Panc1 (cell line): ENCODE data around the gene TMEM128.

Experiments used
- POLR2AphosphoS5 ChIP-seq: IDR thresholded peaks from 2 replicates; pipeline ENCODE4 v1.6.1; 2012; ENCODE audit warnings: mild to moderate bottlenecking, low read depth, low read length, moderate library complexity
- TCF7L2 ChIP-seq: IDR thresholded peaks from 2 replicates; pipeline ENCODE4 v1.6.1; 2011; ENCODE audit warnings: mild to moderate bottlenecking, low read depth, low read length, inconsistent platforms
- TF ChIP-seq, protein P1 (sequence below): fragments of 450-650 bp; IDR thresholded peaks from 2 replicates; pipeline ENCODE4 v1.5.1; 2017; ENCODE audit warnings: mild to moderate bottlenecking

DNA sequence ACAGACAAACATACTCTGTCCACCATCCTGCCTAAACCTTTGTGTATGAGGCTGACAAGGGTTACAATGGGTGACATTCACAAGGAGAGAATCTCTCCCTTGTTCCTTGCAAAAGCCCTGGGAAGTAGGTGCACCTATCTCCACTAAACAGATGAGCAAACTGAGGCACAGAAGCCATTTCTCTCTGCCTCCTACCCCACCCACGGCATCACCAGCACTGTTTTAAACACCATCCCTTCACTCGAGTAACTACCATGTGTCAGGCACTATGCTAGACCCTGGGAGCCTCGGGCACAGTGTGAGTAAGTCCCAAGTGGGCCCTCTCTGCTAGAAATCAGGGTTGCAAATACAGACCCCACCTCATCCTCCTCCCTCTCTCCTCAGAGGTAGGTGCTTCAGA, 41.0 kb upstream of the TMEM128 start:
- no peak for TF ChIP-seq TCF7L2
- no peak for TF ChIP-seq POLR2AphosphoS5
- TF ChIP-seq, protein P1, sequence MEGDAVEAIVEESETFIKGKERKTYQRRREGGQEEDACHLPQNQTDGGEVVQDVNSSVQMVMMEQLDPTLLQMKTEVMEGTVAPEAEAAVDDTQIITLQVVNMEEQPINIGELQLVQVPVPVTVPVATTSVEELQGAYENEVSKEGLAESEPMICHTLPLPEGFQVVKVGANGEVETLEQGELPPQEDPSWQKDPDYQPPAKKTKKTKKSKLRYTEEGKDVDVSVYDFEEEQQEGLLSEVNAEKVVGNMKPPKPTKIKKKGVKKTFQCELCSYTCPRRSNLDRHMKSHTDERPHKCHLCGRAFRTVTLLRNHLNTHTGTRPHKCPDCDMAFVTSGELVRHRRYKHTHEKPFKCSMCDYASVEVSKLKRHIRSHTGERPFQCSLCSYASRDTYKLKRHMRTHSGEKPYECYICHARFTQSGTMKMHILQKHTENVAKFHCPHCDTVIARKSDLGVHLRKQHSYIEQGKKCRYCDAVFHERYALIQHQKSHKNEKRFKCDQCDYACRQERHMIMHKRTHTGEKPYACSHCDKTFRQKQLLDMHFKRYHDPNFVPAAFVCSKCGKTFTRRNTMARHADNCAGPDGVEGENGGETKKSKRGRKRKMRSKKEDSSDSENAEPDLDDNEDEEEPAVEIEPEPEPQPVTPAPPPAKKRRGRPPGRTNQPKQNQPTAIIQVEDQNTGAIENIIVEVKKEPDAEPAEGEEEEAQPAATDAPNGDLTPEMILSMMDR, result no peak
